Neural cell (in vitro differentiated cells): ENCODE data around the gene MTPN.

Experiments
- CTCF ChIP-seq: fragments of 450-650 bp; IDR thresholded peaks from 2 replicates; pipeline ENCODE4 v1.5.1; 2014; ENCODE audit warnings: antibody characterized with exemption, mild to moderate bottlenecking, moderate library complexity; ENCODE audit not compliant: poor library complexity, severe bottlenecking
- EP300 ChIP-seq: fragments of 450-650 bp; conservative IDR thresholded peaks from 2 replicates; pipeline ENCODE4 v1.6.1; 2014; ENCODE audit warnings: antibody characterized with exemption, mild to moderate bottlenecking, moderate library complexity; ENCODE audit not compliant: poor library complexity, severe bottlenecking
- EZH2 ChIP-seq: fragments of 200-600, 300-800 bp; shearing (Covaris generic), sonication (generic); IDR thresholded peaks from 2 replicates; pipeline ENCODE4 v1.6.1; 2014; ENCODE audit warnings: antibody characterized with exemption, low read length, borderline replicate concordance, mild to moderate bottlenecking; ENCODE audit not compliant: insufficient read depth, poor library complexity, severe bottlenecking
- MXI1 ChIP-seq: fragments of 450-650 bp; conservative IDR thresholded peaks from 2 replicates; pipeline ENCODE4 v1.6.1; 2014; ENCODE audit warnings: antibody characterized with exemption, mild to moderate bottlenecking; ENCODE audit not compliant: poor library complexity, severe bottlenecking
- POLR2AphosphoS5 ChIP-seq: IDR thresholded peaks from 2 replicates; pipeline ENCODE4 v1.6.1; 2012
- RAD21 ChIP-seq: fragments of 450-650 bp; conservative IDR thresholded peaks from 2 replicates; pipeline ENCODE4 v1.6.1; 2014; ENCODE audit warnings: antibody characterized with exemption, mild to moderate bottlenecking, moderate library complexity
- REST ChIP-seq: IDR thresholded peaks from 2 replicates; pipeline ENCODE4 v1.6.1; 2012; ENCODE audit warnings: borderline replicate concordance
- SMC3 ChIP-seq: fragments of 450-650 bp; conservative IDR thresholded peaks from 2 replicates; pipeline ENCODE4 v1.6.1; 2014; ENCODE audit warnings: antibody characterized with exemption, mild to moderate bottlenecking, moderate library complexity; ENCODE audit not compliant: poor library complexity
- TAF1 ChIP-seq: IDR thresholded peaks from 2 replicates; pipeline ENCODE4 v1.6.1; 2012; ENCODE audit warnings: low read depth

GRCh38 chr7:136012238-136012637, 35.1 kb upstream of the MTPN start:
- no peak for TF ChIP-seq CTCF
- TF ChIP-seq EZH2 = no peak
- TF ChIP-seq TAF1 = no peak
- TF ChIP-seq SMC3 = no peak
- no peak for TF ChIP-seq REST
- TF ChIP-seq POLR2AphosphoS5 = no peak
- no peak for TF ChIP-seq RAD21
- TF ChIP-seq EP300 = no peak
- TF ChIP-seq MXI1 = no peak
